HG03571 (cell line): Measurements from ENCODE around the gene DNM3.

Source experiments
- ATAC-seq: cut with Tn5 transposase; IDR thresholded peaks from one replicate; pipeline ENCODE4 v1.9.1; 2021; ENCODE audit not compliant: unreplicated experiment

DNM3 gene

GRCh38 chr1:172268237-172268636 lies 426.9 kb downstream of the DNM3 start:
- ATAC-seq: no peak

GRCh38 chr1:172269084-172269483 lies 427.8 kb downstream of the DNM3 start:
- ATAC-seq: no peak

- no peak for ATAC-seq
These were observed 428.3 kb downstream of the DNM3 start for GRCh38 chr1:172269644-172270043.

GRCh38 chr1:172270605-172271004 lies 429.3 kb downstream of the DNM3 start:
- no peak for ATAC-seq

- no peak for ATAC-seq
These were observed 430.8 kb downstream of the DNM3 start for GRCh38 chr1:172272087-172272486.

- no peak for ATAC-seq
These were observed 432.5 kb downstream of the DNM3 start for GRCh38 chr1:172273647-172274396.

- ATAC-seq: no peak
These were observed 434.2 kb downstream of the DNM3 start for GRCh38 chr1:172275478-172275877.

GRCh38 chr1:172276120-172276818 lies 435.0 kb downstream of the DNM3 start:
- no peak for ATAC-seq

GRCh38 chr1:172277275-172277674 lies 436.0 kb downstream of the DNM3 start:
- no peak for ATAC-seq

- no peak for ATAC-seq
These were observed 436.7 kb downstream of the DNM3 start for GRCh38 chr1:172277989-172278388.

GRCh38 chr1:172278478-172278877 lies 437.2 kb downstream of the DNM3 start:
- ATAC-seq: no peak

GRCh38 chr1:172279939-172280636 lies 438.8 kb downstream of the DNM3 start:
- no peak for ATAC-seq

- ATAC-seq: no peak
These were observed 442.5 kb downstream of the DNM3 start for GRCh38 chr1:172283766-172284165.

- ATAC-seq: no peak
These were observed 445.4 kb downstream of the DNM3 start for GRCh38 chr1:172286629-172287076.

- ATAC-seq: no peak
These were observed 445.9 kb downstream of the DNM3 start for GRCh38 chr1:172287208-172287607.

- ATAC-seq: no peak
These were observed 447.3 kb downstream of the DNM3 start for GRCh38 chr1:172288581-172288980.

- ATAC-seq: no peak
These were observed 448.1 kb downstream of the DNM3 start for GRCh38 chr1:172289448-172289847.

GRCh38 chr1:172292840-172293239 lies 451.5 kb downstream of the DNM3 start:
- ATAC-seq: no peak

GRCh38 chr1:172293429-172293828 lies 452.1 kb downstream of the DNM3 start:
- ATAC-seq: no peak

- no peak for ATAC-seq
These were observed 456.8 kb downstream of the DNM3 start for GRCh38 chr1:172298141-172298540.

- ATAC-seq: no peak
These were observed 457.6 kb downstream of the DNM3 start for GRCh38 chr1:172298911-172299310.

- ATAC-seq: no peak
These were observed 458.2 kb downstream of the DNM3 start for GRCh38 chr1:172299515-172299914.
